GM18502 (cell line): ENCODE results near the gene AIRE.
"Not testable (repeated sequence)": the region's sequence is repeated elsewhere in the genome, so short reads cannot be mapped to it uniquely, and the experiment has no call there.

Experiments
- ATAC-seq: cut with Tn5 transposase; IDR thresholded peaks from one replicate; pipeline ENCODE4 v1.9.1; 2021; ENCODE audit warnings: mild to moderate bottlenecking; ENCODE audit not compliant: unreplicated experiment, poor library complexity

Gene AIRE

GRCh38 chr21:44291078-44291935 lies 5.6 kb downstream of the AIRE start:
- ATAC-seq: no peak

- ATAC-seq: no peak
Measured at GRCh38 chr21:44291936-44292811, 6.5 kb downstream of the AIRE start.

- no peak for ATAC-seq
Measured at GRCh38 chr21:44292812-44293195, 7.1 kb downstream of the AIRE start.

DNA sequence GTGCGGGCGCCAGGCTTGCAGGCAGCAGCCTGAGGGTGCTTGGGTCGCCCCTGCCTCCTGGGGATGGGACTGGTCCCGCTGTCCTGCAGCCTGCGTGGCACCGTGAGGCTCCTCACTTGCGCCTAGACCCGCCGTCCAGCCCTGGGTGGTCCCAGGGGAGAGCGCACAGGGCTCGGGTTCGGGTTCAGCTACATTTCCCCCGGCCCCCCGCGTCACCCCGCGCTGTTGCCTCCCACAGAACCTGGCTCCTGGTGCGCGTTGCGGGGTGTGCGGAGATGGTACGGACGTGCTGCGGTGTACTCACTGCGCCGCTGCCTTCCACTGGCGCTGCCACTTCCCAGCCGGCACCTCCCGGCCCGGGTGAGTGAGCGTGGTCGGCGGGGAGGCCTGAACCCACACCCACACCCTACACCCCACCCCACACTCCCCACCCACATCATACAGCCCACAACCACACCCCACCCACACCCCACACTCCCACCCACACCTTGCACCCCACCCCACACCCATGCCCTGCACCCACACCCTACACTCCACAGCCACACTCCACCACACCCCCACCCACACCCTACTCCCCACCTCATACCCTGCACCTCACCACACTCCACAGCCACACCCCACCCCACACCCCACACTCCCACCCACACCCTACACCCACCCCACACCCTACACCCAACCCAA lies 8.0 kb downstream of the AIRE start:
- no peak for ATAC-seq

DNA sequence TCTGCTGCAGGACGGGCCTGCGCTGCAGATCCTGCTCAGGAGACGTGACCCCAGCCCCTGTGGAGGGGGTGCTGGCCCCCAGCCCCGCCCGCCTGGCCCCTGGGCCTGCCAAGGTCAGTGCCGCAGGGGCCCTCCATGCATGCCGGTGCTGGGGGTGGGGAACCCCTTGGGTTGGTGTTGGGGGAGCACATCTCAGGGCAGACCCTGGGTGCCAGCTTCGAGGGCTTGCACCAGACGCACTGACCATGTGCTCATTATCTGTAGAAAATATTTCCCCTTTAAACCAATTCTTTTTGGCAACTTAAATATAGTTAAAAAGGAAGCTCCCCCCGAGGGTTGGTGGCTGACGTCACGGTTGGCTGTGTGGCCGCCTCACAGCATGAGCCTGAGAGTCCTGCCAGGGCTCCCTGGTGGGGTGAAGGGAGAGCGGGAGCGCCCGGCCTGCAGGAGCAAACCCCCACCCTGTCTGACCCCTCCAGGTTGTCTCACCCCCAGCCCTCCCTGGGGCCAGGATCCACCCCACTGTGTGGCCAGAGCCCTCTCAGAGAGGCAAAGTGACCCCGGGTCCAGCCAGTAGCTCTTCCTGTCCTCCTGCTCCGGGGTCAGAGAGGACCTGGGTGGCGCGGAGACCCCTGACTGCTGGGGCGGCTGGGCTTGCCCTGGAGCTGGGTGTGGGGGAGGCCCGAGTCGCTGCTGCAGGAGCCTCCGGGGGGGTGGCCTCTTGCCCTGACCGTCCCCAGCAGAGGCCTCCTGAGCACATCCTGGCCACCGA lies 8.9 kb downstream of the AIRE start:
- ATAC-seq: no peak

- ATAC-seq: no peak
Measured at GRCh38 chr21:44295163-44295573, 9.5 kb downstream of the AIRE start.

- ATAC-seq: no peak
Measured at GRCh38 chr21:44295646-44296045, 10.0 kb downstream of the AIRE start.

GRCh38 chr21:44296103-44296519 lies 10.4 kb downstream of the AIRE start:
- ATAC-seq: no peak

DNA sequence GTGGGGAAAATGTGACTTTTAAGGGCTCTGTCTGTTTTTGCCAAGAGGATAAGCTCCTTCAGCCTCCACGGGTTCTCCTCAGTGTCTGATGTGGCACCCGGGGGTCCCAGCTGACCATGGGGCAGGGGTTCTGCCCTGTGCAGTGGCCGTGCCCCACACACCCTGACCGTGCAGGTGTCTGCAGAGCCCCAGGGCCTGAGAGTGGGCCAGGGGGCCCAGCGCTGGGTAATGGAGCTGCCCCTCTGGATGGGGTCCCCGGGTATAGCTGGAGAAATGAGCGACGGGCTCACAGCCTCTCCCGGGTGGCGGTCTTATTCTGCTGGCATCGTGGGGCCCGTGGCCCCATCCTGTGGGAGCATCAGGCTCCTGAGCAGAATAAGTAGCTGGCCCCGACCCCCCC lies 11.2 kb downstream of the AIRE start:
- no peak for ATAC-seq

DNA sequence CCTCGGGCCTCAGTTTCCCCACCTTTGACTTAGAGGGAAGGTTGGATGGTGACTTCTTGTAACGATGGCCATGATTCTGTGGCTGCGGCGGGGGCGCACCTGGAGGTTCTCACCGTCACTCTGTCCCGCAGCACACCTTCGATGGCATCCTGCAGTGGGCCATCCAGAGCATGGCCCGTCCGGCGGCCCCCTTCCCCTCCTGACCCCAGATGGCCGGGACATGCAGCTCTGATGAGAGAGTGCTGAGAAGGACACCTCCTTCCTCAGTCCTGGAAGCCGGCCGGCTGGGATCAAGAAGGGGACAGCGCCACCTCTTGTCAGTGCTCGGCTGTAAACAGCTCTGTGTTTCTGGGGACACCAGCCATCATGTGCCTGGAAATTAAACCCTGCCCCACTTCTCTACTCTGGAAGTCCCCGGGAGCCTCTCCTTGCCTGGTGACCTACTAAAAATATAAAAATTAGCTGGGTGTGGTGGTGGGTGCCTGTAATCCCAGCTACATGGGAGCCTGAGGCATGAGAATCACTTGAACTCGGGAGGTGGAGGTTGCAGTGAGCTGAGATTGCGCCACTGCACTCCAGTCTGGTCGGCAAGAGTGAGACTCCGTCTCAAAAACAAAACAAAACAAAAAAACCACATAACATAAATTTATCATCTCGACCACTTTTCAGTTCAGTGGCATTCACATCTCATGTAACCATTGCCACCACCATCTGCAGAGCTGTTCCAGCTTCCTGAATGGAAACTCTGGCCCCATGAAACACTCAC lies 12.0 kb downstream of the AIRE start:
- no peak for ATAC-seq

DNA sequence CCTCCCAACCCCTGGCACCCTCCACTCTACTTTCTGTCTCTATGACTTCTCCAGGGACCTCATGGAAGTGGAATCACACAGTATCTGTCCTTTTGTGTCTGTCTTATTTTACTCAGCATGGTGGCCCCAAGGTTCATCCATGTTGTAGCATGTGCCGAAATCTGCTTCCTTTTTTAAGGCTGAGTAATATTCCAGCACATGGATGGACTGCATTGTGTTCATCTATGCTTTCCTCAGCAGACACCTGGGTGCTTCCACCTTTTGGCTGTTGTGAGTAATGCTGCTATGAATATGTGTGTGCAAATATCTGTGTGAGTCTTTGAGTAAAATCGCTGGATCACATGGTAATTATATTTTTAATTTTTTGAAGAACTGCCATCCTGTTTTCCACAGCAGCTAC lies 12.6 kb downstream of the AIRE start:
- no peak for ATAC-seq

DNA sequence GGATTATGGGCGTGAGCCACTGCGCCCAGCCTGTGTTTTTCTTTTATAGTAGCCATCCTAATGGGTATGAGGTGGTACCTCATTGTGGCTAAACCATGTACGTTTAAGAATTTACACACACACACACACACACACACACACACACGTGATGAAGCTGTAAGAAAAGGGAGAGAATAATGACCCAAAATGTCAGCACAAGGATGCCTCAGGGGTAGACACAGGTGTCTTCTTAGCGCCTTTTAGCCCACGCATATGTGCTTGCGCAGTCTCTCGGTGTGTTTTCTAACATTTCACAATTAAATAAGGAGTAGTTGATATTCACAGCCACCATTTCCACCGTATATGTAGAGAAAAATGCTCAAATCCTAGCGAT lies 13.4 kb downstream of the AIRE start:
- ATAC-seq: no peak

- peak; percentile 63 for ATAC-seq
Measured at GRCh38 chr21:44299458-44300261, 14.0 kb downstream of the AIRE start, which contains the start of gene PFKL. Gene PFKL, plus strand, starts transcription at chr21:44300053. Its CDS starts 53 bp downstream, at chr21:44300106.

GRCh38 chr21:44300262-44300959 lies 14.7 kb downstream of the AIRE start:
- ATAC-seq: peak; percentile 33

- ATAC-seq: no peak
Measured at GRCh38 chr21:44301141-44301540, 15.5 kb downstream of the AIRE start.

DNA sequence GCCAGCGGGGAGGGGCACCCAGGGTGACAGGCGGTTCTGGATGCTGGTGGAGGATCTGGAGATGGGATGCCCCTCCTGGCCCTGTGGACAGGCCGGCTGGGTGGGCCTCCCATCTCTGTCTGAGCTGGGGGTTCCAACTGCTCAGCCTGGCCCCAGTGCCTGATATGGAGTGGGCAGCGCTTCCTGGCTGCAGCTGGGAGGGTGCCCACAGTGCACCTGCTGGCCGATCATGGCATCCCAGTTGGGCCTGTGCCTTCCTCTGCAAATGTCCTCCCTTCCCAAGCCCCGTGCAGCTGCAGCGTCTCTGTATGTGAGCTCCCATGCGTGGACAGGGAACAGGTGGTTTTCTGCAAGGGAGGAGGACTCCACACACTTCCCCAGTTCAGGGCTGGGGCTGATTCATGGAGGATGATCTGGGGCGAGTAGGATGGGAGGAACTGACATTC lies 16.3 kb downstream of the AIRE start:
- ATAC-seq: no peak

- not testable (repeated sequence) for ATAC-seq
Measured at GRCh38 chr21:44302573-44303401, 17.1 kb downstream of the AIRE start.
